ENCODE data around the gene ALPK1. TPM values are rescaled to one million over a fixed set of nuclear protein-coding genes. Genes with fewer than 3 reads are reported as not detected.

ALPK1 gene
- total RNA-seq, 1 donor from 2014 or later: 1.4 TPM

DNA sequence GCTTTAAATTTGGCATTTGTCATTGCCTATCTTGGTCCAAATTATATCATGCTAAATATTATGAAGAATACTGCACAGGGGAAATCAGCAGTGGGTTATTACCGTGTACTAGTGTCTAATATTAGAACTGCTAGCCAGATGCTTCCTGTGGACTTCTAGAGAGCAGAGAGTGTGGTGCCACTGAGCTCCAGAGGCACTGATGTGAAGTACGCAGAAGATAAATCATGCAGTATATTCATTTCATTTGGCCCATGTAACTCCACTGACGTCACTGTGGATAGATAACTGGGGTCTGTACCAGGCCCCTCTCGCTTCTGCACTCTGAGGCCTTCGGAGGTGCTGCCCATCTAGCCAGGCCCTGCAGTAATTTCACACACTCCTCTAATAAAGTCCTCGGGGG is 80.0 kb downstream of the ALPK1 start:
- no peak for TF ChIP-seq EZH2 (IDR thresholded peaks at IDR 0.05; ENCODE audit: insufficient read depth, low read length)
- H3K4me1 ChIP-seq (ENCODE audit: insufficient read depth, low read length): no peaks in the 10 kb centered on the region
- peaks cover 40% of the 10 kb centered on the region for H3K27me3 Mint-ChIP-seq (ENCODE audit: low read depth, unreplicated experiment)

DNA sequence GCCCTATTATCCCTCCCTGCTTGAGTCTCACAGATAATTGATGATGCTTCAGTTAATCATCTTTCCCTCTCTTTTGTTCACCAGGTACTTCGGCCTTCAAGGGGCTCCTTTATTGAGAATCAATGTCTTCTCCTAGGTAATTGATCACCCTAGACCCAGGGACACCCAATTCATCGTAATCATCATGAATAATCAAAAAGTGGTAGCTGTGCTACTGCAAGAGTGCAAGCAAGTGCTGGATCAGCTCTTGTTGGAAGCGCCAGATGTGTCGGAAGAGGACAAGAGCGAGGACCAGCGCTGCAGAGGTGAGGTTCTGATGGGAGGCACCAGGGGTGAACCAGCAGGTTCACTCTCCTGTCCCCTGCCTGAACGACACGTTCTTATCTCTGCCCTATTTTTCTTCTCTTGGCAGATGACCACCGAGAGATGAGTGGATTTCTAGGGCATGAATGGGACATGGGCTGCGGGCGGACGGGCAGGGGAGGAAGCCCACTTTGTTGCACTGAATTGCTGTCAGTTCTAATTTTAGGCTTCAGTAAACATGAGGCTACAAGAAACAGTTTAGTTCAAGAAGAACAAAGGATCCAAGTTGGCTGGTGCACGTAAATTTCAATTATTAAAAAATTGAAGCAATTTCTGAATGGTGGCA is 80.5 kb downstream of the ALPK1 start:
- TF ChIP-seq, protein P1, sequence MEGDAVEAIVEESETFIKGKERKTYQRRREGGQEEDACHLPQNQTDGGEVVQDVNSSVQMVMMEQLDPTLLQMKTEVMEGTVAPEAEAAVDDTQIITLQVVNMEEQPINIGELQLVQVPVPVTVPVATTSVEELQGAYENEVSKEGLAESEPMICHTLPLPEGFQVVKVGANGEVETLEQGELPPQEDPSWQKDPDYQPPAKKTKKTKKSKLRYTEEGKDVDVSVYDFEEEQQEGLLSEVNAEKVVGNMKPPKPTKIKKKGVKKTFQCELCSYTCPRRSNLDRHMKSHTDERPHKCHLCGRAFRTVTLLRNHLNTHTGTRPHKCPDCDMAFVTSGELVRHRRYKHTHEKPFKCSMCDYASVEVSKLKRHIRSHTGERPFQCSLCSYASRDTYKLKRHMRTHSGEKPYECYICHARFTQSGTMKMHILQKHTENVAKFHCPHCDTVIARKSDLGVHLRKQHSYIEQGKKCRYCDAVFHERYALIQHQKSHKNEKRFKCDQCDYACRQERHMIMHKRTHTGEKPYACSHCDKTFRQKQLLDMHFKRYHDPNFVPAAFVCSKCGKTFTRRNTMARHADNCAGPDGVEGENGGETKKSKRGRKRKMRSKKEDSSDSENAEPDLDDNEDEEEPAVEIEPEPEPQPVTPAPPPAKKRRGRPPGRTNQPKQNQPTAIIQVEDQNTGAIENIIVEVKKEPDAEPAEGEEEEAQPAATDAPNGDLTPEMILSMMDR (IDR thresholded peaks at IDR 0.05; ENCODE audit: insufficient read depth, low read depth, low read length): no peak
- TF ChIP-seq EZH2 (IDR thresholded peaks at IDR 0.05; ENCODE audit: insufficient read depth, low read length): no peak
- Histone ChIP-seq H3K27me3 (ENCODE audit: insufficient read depth, low read length) (peaks cover 7% of the 10 kb centered on the region), H3K9ac (ENCODE audit: low read length) (no peak overlapping the region), H3K4me3 (ENCODE audit: insufficient read depth, low read depth, low read length) (no peak overlapping the region), H3K36me3 (ENCODE audit: insufficient read depth, low read length) (no peaks in the 10 kb centered on the region), H3K79me2 (ENCODE audit: insufficient read depth, low read length) (no peaks in the 10 kb centered on the region), H3K27ac (ENCODE audit: low read depth, low read length) (no peak overlapping the region), H3K4me1 (ENCODE audit: insufficient read depth, low read length) (no peaks in the 10 kb centered on the region), H3K9me3 (ENCODE audit: insufficient read depth, low read depth, low read length) (no peaks in the 10 kb centered on the region), H2AFZ (ENCODE audit: low read depth, low read length) (no peak overlapping the region), H3K4me2 (ENCODE audit: low read length) (no peak overlapping the region), H4K20me1 (ENCODE audit: insufficient read depth, low read length) (no peaks in the 10 kb centered on the region)
- FAIRE-seq (no peak), DNase-seq (ENCODE audit: low read depth) (no peak)
- peaks cover 5% of the 10 kb centered on the region for H3K4me1 Mint-ChIP-seq (ENCODE audit: low read depth, unreplicated experiment)
- no peak overlapping the region for H3K27ac Mint-ChIP-seq (ENCODE audit: unreplicated experiment)
- H3K9me3 Mint-ChIP-seq (ENCODE audit: unreplicated experiment): peaks cover 3% of the 10 kb centered on the region
- peaks cover 44% of the 10 kb centered on the region for H3K27me3 Mint-ChIP-seq (ENCODE audit: low read depth, unreplicated experiment)
- H3K4me3 Mint-ChIP-seq (ENCODE audit: unreplicated experiment): no peak overlapping the region
- H3K36me3 Mint-ChIP-seq (ENCODE audit: low read depth, unreplicated experiment): no peaks in the 10 kb centered on the region

More for the DNA sequence above, 80.0 kb downstream of the ALPK1 start:
- no peak overlapping the region for H3K27ac Mint-ChIP-seq (ENCODE audit: unreplicated experiment)
- Histone ChIP-seq H3K36me3 (ENCODE audit: insufficient read depth, low read length) (no peaks in the 10 kb centered on the region), H4K20me1 (ENCODE audit: insufficient read depth, low read length) (no peaks in the 10 kb centered on the region), H2AFZ (ENCODE audit: low read depth, low read length) (no peak overlapping the region), H3K79me2 (ENCODE audit: insufficient read depth, low read length) (no peaks in the 10 kb centered on the region), H3K27ac (ENCODE audit: low read depth, low read length) (no peak overlapping the region), H3K9me3 (ENCODE audit: insufficient read depth, low read depth, low read length) (no peaks in the 10 kb centered on the region), H3K4me2 (ENCODE audit: low read length) (no peak overlapping the region), H3K9ac (ENCODE audit: low read length) (no peak overlapping the region), H3K4me3 (ENCODE audit: insufficient read depth, low read depth, low read length) (no peak overlapping the region), H3K27me3 (ENCODE audit: insufficient read depth, low read length) (peaks cover 7% of the 10 kb centered on the region)
- H3K9me3 Mint-ChIP-seq (ENCODE audit: unreplicated experiment): peaks cover 3% of the 10 kb centered on the region
- DNase-seq (ENCODE audit: low read depth): no peak
- no peaks in the 10 kb centered on the region for H3K36me3 Mint-ChIP-seq (ENCODE audit: low read depth, unreplicated experiment)
- no peak for FAIRE-seq
- H3K4me1 Mint-ChIP-seq (ENCODE audit: low read depth, unreplicated experiment): peaks cover 5% of the 10 kb centered on the region
- no peak overlapping the region for H3K4me3 Mint-ChIP-seq (ENCODE audit: unreplicated experiment)

DNA sequence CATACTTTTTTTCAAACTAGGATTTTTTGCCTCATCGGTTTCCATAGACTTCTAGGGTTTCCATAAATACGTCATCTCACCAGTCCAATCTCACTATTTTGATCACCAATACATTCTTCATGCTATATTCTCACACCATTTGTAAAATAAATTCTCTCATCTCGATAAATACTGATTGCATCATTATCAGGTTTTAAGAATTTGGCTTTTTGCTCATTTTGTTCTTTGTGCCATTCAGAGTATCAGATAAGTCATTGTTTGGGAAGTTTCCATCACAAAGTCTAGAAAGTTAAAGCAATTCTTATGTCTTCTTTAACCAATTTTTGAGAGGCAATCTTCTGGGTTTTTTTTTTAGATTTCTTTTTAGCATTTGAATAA is 81.1 kb downstream of the ALPK1 start:
- no peak for DNase-seq (ENCODE audit: low read depth)
- H3K4me2 ChIP-seq (ENCODE audit: low read length): no peak overlapping the region
- no peak for TF ChIP-seq EZH2 (IDR thresholded peaks at IDR 0.05; ENCODE audit: insufficient read depth, low read length)
- TF ChIP-seq, protein P1 (IDR thresholded peaks at IDR 0.05; ENCODE audit: insufficient read depth, low read depth, low read length): no peak
- H3K36me3 ChIP-seq (ENCODE audit: insufficient read depth, low read length): no peaks in the 10 kb centered on the region
- H3K9ac ChIP-seq (ENCODE audit: low read length): no peak overlapping the region
- no peaks in the 10 kb centered on the region for H4K20me1 ChIP-seq (ENCODE audit: insufficient read depth, low read length)
- no peak overlapping the region for H2AFZ ChIP-seq (ENCODE audit: low read depth, low read length)
- H3K79me2 ChIP-seq (ENCODE audit: insufficient read depth, low read length): no peaks in the 10 kb centered on the region
- Mint-ChIP-seq H3K4me1 (ENCODE audit: low read depth, unreplicated experiment) (peaks cover 5% of the 10 kb centered on the region), H3K27me3 (ENCODE audit: low read depth, unreplicated experiment) (peaks cover 44% of the 10 kb centered on the region), H3K9me3 (ENCODE audit: unreplicated experiment) (peaks cover 3% of the 10 kb centered on the region), H3K36me3 (ENCODE audit: low read depth, unreplicated experiment) (no peaks in the 10 kb centered on the region), H3K4me3 (ENCODE audit: unreplicated experiment) (no peak overlapping the region), H3K27ac (ENCODE audit: unreplicated experiment) (no peak overlapping the region)
- no peaks in the 10 kb centered on the region for H3K4me1 ChIP-seq (ENCODE audit: insufficient read depth, low read length)
- H3K27me3 ChIP-seq (ENCODE audit: insufficient read depth, low read length): peaks cover 7% of the 10 kb centered on the region
- no peak overlapping the region for H3K27ac ChIP-seq (ENCODE audit: low read depth, low read length)
- H3K4me3 ChIP-seq (ENCODE audit: insufficient read depth, low read depth, low read length): no peak overlapping the region
- no peaks in the 10 kb centered on the region for H3K9me3 ChIP-seq (ENCODE audit: insufficient read depth, low read depth, low read length)
- FAIRE-seq: no peak
